ENCODE results near the gene OR2S2. TPM values are rescaled to one million over a fixed set of nuclear protein-coding genes. Genes with fewer than 3 reads are reported as not detected.

Gene OR2S2
- total RNA-seq, 1 donor from 2014 or later = not detected

- peaks cover 2% of the 10 kb centered on the region for H3K27me3 Mint-ChIP-seq (ENCODE audit: unreplicated experiment)
- no peak for DNase-seq
- peaks cover 4% of the 10 kb centered on the region for H3K9me3 Mint-ChIP-seq (ENCODE audit: unreplicated experiment)
- no peak overlapping the region for H3K4me3 Mint-ChIP-seq (ENCODE audit: unreplicated experiment)
- H3K4me1 Mint-ChIP-seq (ENCODE audit: low read depth, unreplicated experiment) = peaks cover 14% of the 10 kb centered on the region
- no peak overlapping the region for H3K27ac Mint-ChIP-seq (ENCODE audit: unreplicated experiment)
- H3K36me3 Mint-ChIP-seq (ENCODE audit: unreplicated experiment) = no peaks in the 10 kb centered on the region
- TF ChIP-seq CTCF (IDR thresholded peaks at IDR 0.05; ENCODE audit: partially characterized antibody, unreplicated experiment) = no peak
These were observed 45.1 kb downstream of the OR2S2 start for GRCh38 chr9:35912791-35913400.

GRCh38 chr9:35911690-35912089 is 46.3 kb downstream of the OR2S2 start:
- H3K27ac Mint-ChIP-seq (ENCODE audit: unreplicated experiment) = no peak overlapping the region
- H3K36me3 Mint-ChIP-seq (ENCODE audit: unreplicated experiment) = no peaks in the 10 kb centered on the region
- H3K9me3 Mint-ChIP-seq (ENCODE audit: unreplicated experiment) = peaks cover 5% of the 10 kb centered on the region
- DNase-seq = no peak
- no peak for TF ChIP-seq CTCF (IDR thresholded peaks at IDR 0.05; ENCODE audit: partially characterized antibody, unreplicated experiment)
- peaks cover 6% of the 10 kb centered on the region for H3K27me3 Mint-ChIP-seq (ENCODE audit: unreplicated experiment)
- H3K4me1 Mint-ChIP-seq (ENCODE audit: low read depth, unreplicated experiment) = peaks cover 26% of the 10 kb centered on the region
- no peak overlapping the region for H3K4me3 Mint-ChIP-seq (ENCODE audit: unreplicated experiment)

GRCh38 chr9:35910613-35911359 is 47.2 kb downstream of the OR2S2 start:
- DNase-seq = peak; percentile 40
- Mint-ChIP-seq H3K9me3 (ENCODE audit: unreplicated experiment) (peaks cover 5% of the 10 kb centered on the region), H3K4me3 (ENCODE audit: unreplicated experiment) (no peak overlapping the region), H3K4me1 (ENCODE audit: low read depth, unreplicated experiment) (peaks cover 28% of the 10 kb centered on the region), H3K36me3 (ENCODE audit: unreplicated experiment) (no peaks in the 10 kb centered on the region), H3K27ac (ENCODE audit: unreplicated experiment) (peak overlapping the region; percentile 23), H3K27me3 (ENCODE audit: unreplicated experiment) (peaks cover 8% of the 10 kb centered on the region)
- TF ChIP-seq CTCF (IDR thresholded peaks at IDR 0.05; ENCODE audit: partially characterized antibody, unreplicated experiment) = no peak

GRCh38 chr9:35909687-35910612 is 48.0 kb downstream of the OR2S2 start:
- H3K27ac Mint-ChIP-seq (ENCODE audit: unreplicated experiment) = no peak overlapping the region
- no peak for DNase-seq
- peaks cover 29% of the 10 kb centered on the region for H3K4me1 Mint-ChIP-seq (ENCODE audit: low read depth, unreplicated experiment)
- H3K36me3 Mint-ChIP-seq (ENCODE audit: unreplicated experiment) = no peaks in the 10 kb centered on the region
- no peak overlapping the region for H3K4me3 Mint-ChIP-seq (ENCODE audit: unreplicated experiment)
- peaks cover 8% of the 10 kb centered on the region for H3K27me3 Mint-ChIP-seq (ENCODE audit: unreplicated experiment)
- peaks cover 5% of the 10 kb centered on the region for H3K9me3 Mint-ChIP-seq (ENCODE audit: unreplicated experiment)
- no peak for TF ChIP-seq CTCF (IDR thresholded peaks at IDR 0.05; ENCODE audit: partially characterized antibody, unreplicated experiment)
